NCI-H510A (cell line): ENCODE results near the gene THSD4.
"Not testable (repeated sequence)": the region's sequence is repeated elsewhere in the genome, so short reads cannot be mapped to it uniquely, and the experiment has no call there.

Experiments
- DNase-seq: peaks from one replicate; lab custom pipeline; 2025; lab: John Stamatoyannopoulos, UW

Gene THSD4

DNA sequence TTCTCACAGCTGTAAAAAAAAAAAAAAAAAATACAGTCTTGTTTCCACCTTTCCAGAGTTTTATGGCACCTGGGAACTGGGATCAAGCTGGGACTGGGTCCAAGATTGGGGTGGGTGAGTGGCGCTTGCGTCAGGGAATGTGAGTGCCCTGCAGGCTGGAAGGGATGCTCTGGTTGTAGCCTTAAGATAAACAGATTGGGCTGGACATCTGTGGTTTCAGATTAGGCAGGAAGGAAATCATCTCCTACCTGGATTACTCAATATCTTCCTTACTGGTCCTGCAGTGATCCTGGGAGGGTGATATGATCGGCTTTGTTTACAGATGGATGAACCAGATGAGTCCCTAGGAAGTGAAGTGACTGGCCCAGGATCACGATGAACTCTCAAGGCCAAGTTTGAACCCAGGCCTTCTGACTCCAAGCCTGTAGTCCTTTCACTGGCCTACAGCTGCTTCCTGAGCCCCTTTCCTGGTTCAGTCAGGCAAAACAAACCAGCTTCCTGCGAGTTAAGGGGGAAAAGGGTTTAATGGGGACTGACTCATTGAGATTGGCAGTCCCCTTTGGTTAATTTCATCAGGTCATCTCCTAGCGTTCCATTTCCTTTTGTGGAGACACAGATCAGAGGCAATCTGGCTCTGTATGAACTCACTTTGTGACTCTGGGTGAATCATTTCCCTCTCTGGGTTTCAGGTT is 179.8 kb downstream of the THSD4 start:
- DNase-seq: no peak

GRCh38 chr15:71295603-71296314 is 180.5 kb downstream of the THSD4 start:
- DNase-seq: no peak

- no peak for DNase-seq
Observed at GRCh38 chr15:71296315-71296679, 181.0 kb downstream of the THSD4 start.

DNA sequence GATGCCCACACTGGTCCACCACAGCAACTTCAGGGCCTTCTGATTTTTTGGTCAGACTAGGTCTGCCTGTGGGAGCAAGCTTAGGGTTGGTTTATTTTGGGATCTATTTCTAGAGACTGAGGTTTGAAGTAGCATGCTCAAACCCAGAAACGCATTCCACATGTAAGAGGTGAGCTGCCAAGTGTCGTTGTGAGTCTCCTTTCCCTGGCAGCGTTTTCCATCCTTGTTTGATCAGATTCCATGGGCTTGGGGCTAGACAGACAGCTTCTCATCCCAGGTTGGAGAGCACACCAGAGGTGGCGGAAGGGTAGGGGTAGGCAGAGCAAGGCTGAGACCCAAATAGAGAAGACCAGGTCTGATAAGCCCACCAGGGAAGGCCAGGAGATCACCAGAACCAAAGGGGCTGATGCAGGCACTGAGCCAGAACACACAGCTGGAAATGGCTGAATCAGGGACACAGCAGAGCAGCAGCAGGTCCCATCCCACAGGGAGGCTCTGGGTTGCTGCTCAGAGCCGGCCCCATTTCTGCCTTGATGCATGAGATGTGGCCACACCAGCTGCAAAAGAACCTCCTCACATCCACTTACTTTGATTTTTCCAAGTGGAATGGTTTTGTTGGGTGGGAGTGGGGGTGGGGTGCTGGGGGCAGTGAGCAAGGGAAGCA is 186.8 kb downstream of the THSD4 start:
- no peak for DNase-seq

- no peak for DNase-seq
Observed at GRCh38 chr15:71302861-71303410, 187.7 kb downstream of the THSD4 start.

DNA sequence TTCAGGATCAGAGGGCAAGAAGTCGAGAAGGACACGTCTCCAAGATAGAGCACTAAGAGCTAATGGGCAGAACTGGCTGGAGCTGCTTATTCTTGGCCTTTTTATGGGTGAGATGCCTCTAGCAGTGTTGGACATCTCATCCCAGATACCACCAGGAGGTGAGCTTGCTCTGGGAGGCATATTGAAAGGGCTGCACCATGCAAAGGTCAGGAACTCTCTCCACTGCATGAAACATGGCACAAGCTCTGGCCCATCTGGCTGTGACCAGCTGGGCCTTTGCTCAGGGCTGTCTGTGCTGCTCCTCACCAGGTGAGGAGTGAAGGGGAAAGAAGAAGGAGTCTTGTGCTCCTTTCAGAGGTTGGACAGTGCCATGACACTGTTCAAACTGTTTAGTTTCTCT is 188.7 kb downstream of the THSD4 start:
- DNase-seq: no peak

- DNase-seq: no peak
Observed at GRCh38 chr15:71304681-71305080, 189.4 kb downstream of the THSD4 start.

DNA sequence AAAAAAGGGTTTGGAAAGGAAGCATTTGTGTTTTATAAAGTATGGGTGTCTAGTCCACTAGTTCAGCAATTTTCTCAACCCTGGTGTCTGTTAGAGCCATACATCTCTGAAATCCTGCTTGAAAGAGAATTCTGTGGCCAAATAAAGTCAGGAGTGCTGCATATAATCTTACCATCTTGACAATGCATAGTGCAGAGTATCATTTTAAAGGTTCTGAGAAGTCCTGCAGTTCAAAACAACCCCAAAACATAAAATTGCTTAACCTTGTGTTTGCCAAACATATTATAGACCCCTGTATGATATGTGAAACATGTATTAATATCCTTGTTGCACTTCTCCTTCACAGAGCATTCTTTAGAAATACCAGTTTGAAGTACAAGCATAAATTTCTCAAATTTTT is 191.3 kb downstream of the THSD4 start:
- DNase-seq: no peak

GRCh38 chr15:71312194-71312708 is 197.0 kb downstream of the THSD4 start:
- DNase-seq: no peak

GRCh38 chr15:71312731-71313460 is 197.6 kb downstream of the THSD4 start:
- no peak for DNase-seq

GRCh38 chr15:71313806-71314205 is 198.5 kb downstream of the THSD4 start:
- DNase-seq: no peak

DNA sequence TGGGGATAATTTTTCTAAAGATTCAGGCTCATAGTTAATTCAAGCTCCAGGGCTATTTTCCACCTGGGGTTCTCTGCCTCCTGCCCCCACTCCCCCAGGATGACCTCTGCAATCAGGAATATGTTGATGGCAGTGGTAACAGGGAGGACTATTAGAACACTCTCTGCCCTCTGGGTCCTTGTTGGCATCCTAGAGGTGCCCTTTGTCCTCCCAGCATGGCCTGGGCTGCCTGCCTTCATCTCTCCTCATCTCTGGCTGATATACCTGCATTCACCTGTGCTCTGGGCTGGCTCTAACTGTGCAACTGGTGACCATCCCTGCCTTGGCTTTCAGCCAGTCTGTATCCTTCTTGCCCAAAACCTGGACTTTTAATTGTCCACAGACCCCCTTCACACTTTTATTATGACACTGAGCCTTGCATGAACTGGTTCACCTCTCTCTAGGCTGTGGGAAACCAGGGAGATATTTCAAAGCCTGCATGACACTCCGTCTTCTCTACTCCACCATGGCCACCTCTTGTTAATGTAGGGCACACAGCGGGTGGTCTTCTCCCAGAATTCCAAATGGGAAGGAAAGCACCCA is 199.8 kb downstream of the THSD4 start:
- no peak for DNase-seq

- no peak for DNase-seq
Observed at GRCh38 chr15:71316911-71317310, 201.6 kb downstream of the THSD4 start.

- not testable (repeated sequence) for DNase-seq
Observed at GRCh38 chr15:71319424-71319823, 204.2 kb downstream of the THSD4 start.

GRCh38 chr15:71319935-71320334 is 204.7 kb downstream of the THSD4 start:
- no peak for DNase-seq

DNA sequence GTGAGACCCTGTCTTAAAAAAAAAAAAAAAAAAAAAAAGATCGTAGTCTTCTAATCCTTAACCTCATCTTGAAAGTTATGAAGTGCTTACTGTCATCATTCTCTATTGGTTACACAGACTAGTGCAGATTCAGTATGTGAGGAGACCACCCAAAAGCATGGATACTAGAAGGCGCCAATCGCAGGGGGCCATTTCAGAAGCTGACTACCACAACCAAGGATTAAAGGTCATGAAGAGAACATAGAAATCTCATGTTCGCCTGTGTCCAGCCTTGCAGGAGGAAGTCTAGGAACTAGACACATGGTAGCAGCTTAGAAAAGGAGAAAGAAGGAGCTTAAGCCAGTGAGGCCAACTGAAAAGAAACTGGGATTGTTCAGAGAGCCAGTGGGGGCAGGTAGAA is 207.8 kb downstream of the THSD4 start:
- DNase-seq: no peak

GRCh38 chr15:71323584-71323983 is 208.3 kb downstream of the THSD4 start:
- no peak for DNase-seq

GRCh38 chr15:71325481-71325880 is 210.2 kb downstream of the THSD4 start:
- no peak for DNase-seq

DNA sequence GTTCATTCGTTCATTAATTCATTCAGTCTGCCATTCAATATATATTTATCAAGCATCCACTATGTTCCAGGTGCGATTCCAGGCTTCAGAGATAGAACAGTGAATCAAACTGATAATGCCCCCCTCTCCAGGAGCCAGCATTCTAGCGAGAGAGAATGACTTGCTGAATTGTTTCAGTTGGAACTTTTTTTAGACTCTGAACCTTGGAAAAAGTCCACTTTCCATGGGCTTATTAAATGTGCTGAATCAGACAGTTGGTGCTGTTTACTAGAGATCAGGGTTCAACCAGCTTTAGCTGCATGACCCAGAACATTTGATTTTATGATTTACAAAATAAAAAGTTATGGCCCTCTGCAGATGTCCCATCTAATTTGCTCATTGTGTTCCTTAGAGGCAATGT is 213.2 kb downstream of the THSD4 start:
- no peak for DNase-seq

- no peak for DNase-seq
Observed at GRCh38 chr15:71329041-71329440, 213.8 kb downstream of the THSD4 start.

DNA sequence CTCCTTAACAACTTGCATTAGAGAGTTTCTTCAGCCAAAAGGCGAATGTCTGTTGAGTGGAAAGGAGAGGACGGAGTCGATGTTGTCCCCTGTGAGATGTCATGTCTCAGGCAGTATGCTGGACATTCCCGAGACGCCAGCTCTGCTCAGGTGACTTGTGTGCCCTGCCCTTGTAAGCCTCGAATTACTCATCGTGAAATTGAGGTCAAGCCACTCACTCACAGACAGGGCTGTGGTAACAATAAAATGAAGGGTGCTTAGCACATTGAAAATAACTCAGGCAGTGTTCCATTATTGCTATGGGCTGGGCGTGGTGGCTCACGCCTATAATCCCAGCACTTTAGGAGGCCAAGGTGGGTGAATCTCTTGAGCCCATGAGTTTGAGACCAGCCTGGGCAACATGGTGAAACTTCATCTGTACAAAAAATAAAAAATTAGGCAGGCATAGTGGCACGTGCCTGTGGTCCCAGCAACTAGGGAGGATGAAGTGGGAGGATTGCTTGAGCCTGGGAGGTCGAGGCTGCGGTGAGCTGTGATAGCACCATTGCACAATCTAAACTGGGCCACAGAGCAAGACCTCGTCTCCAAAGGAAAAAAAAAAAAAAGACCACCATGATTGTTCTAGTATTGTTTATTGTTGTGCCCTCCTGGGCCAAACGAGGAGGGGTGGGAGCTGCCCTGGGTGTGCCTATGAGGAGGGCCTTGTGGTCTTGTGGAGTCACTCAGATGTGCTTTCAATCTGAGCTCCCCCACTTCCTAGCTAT is 214.4 kb downstream of the THSD4 start:
- DNase-seq: no peak
